ENCODE measurements around the gene ETF1.

The ETF1 gene

GRCh38 chr5:138467711-138468132 is 75.3 kb downstream of the ETF1 start:
- Histone ChIP-seq H3K27me3 (ENCODE audit: control insufficient read depth, insufficient read depth, low read length) (peaks cover 27% of the 10 kb centered on the region), H3K27ac (ENCODE audit: low read depth, low read length) (no peak overlapping the region), H3K4me3 (ENCODE audit: low read depth, low read length) (peak overlapping the region; percentile 85; the same call in 1 of the 2 replicates), H3K36me3 (ENCODE audit: control insufficient read depth, insufficient read depth, low read length) (peaks cover 16% of the 10 kb centered on the region), H3K4me1 (ENCODE audit: control insufficient read depth, insufficient read depth, low read length) (peaks cover 17% of the 10 kb centered on the region), H3K9ac (ENCODE audit: low read length) (no peak overlapping the region), H3K9me3 (ENCODE audit: control insufficient read depth, insufficient read depth, low read depth, low read length) (no peaks in the 10 kb centered on the region)

DNA sequence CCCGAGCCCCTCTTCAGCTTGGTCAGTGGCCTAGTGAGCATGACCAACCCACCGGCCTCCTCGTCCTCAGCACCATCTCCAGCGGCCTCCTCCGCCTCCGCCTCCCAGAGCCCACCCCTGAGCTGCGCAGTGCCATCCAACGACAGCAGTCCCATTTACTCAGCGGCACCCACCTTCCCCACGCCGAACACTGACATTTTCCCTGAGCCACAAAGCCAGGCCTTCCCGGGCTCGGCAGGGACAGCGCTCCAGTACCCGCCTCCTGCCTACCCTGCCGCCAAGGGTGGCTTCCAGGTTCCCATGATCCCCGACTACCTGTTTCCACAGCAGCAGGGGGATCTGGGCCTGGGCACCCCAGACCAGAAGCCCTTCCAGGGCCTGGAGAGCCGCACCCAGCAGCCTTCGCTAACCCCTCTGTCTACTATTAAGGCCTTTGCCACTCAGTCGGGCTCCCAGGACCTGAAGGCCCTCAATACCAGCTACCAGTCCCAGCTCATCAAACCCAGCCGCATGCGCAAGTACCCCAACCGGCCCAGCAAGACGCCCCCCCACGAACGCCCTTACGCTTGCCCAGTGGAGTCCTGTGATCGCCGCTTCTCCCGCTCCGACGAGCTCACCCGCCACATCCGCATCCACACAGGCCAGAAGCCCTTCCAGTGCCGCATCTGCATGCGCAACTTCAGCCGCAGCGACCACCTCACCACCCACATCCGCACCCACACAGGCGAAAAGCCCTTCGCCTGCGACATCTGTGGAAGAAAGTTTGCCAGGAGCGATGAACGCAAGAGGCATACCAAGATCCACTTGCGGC is 75.9 kb downstream of the ETF1 start:
- Histone ChIP-seq H3K4me1 (ENCODE audit: control insufficient read depth, insufficient read depth, low read length) (peaks cover 12% of the 10 kb centered on the region), H3K27me3 (ENCODE audit: control insufficient read depth, insufficient read depth, low read length) (peaks cover 27% of the 10 kb centered on the region), H3K4me3 (ENCODE audit: low read depth, low read length) (peak overlapping the region; percentile 85), H3K9me3 (ENCODE audit: control insufficient read depth, insufficient read depth, low read depth, low read length) (no peaks in the 10 kb centered on the region), H3K36me3 (ENCODE audit: control insufficient read depth, insufficient read depth, low read length) (peaks cover 16% of the 10 kb centered on the region), H3K9ac (ENCODE audit: low read length) (peak overlapping the region; percentile 89), H3K27ac (ENCODE audit: low read depth, low read length) (no peak overlapping the region)

GRCh38 chr5:138466125-138466899 is 76.7 kb downstream of the ETF1 start:
- Histone ChIP-seq H3K4me1 (ENCODE audit: control insufficient read depth, insufficient read depth, low read length) (peaks cover 10% of the 10 kb centered on the region; the same call in 1 of the 2 replicates), H3K9me3 (ENCODE audit: control insufficient read depth, insufficient read depth, low read depth, low read length) (no peaks in the 10 kb centered on the region), H3K27me3 (ENCODE audit: control insufficient read depth, insufficient read depth, low read length) (peaks cover 27% of the 10 kb centered on the region), H3K4me3 (ENCODE audit: low read depth, low read length) (peak overlapping the region; percentile 85), H3K27ac (ENCODE audit: low read depth, low read length) (no peak overlapping the region), H3K9ac (ENCODE audit: low read length) (peak overlapping the region; percentile 89), H3K36me3 (ENCODE audit: control insufficient read depth, insufficient read depth, low read length) (peaks cover 16% of the 10 kb centered on the region)

GRCh38 chr5:138465261-138466124 is 77.5 kb downstream of the ETF1 start, which contains the start of gene EGR1:
TSS of gene EGR1 (plus strand) at chr5:138465479. CDS start at chr5:138465762, 283 bp downstream.
- peak within 1 kb of the TSS; percentile 89 for H3K9ac ChIP-seq (ENCODE audit: low read length)
- peaks cover 10% of the 10 kb centered on the region for H3K4me1 ChIP-seq (ENCODE audit: control insufficient read depth, insufficient read depth, low read length)
- peaks cover 27% of the 10 kb centered on the region for H3K27me3 ChIP-seq (ENCODE audit: control insufficient read depth, insufficient read depth, low read length)
- H3K9me3 ChIP-seq (ENCODE audit: control insufficient read depth, insufficient read depth, low read depth, low read length): no peaks in the 10 kb centered on the region
- peaks cover 16% of the 10 kb centered on the region for H3K36me3 ChIP-seq (ENCODE audit: control insufficient read depth, insufficient read depth, low read length)
- H3K4me3 ChIP-seq (ENCODE audit: low read depth, low read length): peak within 1 kb of the TSS; percentile 85
- peak within 1 kb of the TSS; percentile 97 for H3K27ac ChIP-seq (ENCODE audit: low read depth, low read length)

GRCh38 chr5:138464388-138465260 is 78.4 kb downstream of the ETF1 start:
- Histone ChIP-seq H3K27me3 (ENCODE audit: control insufficient read depth, insufficient read depth, low read length) (peaks cover 27% of the 10 kb centered on the region), H3K4me1 (ENCODE audit: control insufficient read depth, insufficient read depth, low read length) (peaks cover 13% of the 10 kb centered on the region), H3K4me3 (ENCODE audit: low read depth, low read length) (peak overlapping the region; percentile 85), H3K27ac (ENCODE audit: low read depth, low read length) (peak overlapping the region; percentile 97), H3K9ac (ENCODE audit: low read length) (peak overlapping the region; percentile 89), H3K9me3 (ENCODE audit: control insufficient read depth, insufficient read depth, low read depth, low read length) (no peaks in the 10 kb centered on the region), H3K36me3 (ENCODE audit: control insufficient read depth, insufficient read depth, low read length) (peaks cover 16% of the 10 kb centered on the region)

DNA sequence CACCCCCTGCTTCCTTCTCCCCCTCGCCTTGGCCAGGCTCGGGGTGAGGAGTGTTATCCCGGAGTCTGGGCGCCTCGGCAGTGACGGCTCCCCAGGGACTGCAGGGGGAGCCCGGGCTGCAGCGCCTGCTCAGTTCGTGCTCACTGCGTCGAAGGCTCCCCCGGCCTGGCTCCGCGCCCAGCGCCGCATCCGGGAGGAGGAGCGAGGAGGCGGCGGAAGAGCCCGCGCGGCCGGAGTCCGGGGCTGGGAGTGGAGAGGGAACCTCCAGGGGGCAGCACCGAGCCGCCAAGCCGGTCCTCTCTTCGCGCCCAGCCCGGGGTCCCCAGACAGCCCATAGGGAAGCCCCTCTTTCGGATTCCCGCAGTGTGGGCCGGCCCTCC is 79.0 kb downstream of the ETF1 start:
- Histone ChIP-seq H3K36me3 (ENCODE audit: control insufficient read depth, insufficient read depth, low read length) (peaks cover 16% of the 10 kb centered on the region), H3K9me3 (ENCODE audit: control insufficient read depth, insufficient read depth, low read depth, low read length) (no peaks in the 10 kb centered on the region), H3K27me3 (ENCODE audit: control insufficient read depth, insufficient read depth, low read length) (peaks cover 27% of the 10 kb centered on the region), H3K4me3 (ENCODE audit: low read depth, low read length) (peak overlapping the region; percentile 85), H3K4me1 (ENCODE audit: control insufficient read depth, insufficient read depth, low read length) (peaks cover 13% of the 10 kb centered on the region), H3K9ac (ENCODE audit: low read length) (peak overlapping the region; percentile 89), H3K27ac (ENCODE audit: low read depth, low read length) (peak overlapping the region; percentile 97)

- peaks cover 16% of the 10 kb centered on the region for H3K4me1 ChIP-seq (ENCODE audit: control insufficient read depth, insufficient read depth, low read length)
- peak overlapping the region; percentile 69 for H3K27ac ChIP-seq (ENCODE audit: low read depth, low read length)
- H3K36me3 ChIP-seq (ENCODE audit: control insufficient read depth, insufficient read depth, low read length): peaks cover 16% of the 10 kb centered on the region
- H3K4me3 ChIP-seq (ENCODE audit: low read depth, low read length): peak overlapping the region; percentile 85
- peak overlapping the region; percentile 89 for H3K9ac ChIP-seq (ENCODE audit: low read length)
- no peaks in the 10 kb centered on the region for H3K9me3 ChIP-seq (ENCODE audit: control insufficient read depth, insufficient read depth, low read depth, low read length)
- H3K27me3 ChIP-seq (ENCODE audit: control insufficient read depth, insufficient read depth, low read length): peaks cover 27% of the 10 kb centered on the region
Measured at GRCh38 chr5:138463419-138464007, 79.5 kb downstream of the ETF1 start.

DNA sequence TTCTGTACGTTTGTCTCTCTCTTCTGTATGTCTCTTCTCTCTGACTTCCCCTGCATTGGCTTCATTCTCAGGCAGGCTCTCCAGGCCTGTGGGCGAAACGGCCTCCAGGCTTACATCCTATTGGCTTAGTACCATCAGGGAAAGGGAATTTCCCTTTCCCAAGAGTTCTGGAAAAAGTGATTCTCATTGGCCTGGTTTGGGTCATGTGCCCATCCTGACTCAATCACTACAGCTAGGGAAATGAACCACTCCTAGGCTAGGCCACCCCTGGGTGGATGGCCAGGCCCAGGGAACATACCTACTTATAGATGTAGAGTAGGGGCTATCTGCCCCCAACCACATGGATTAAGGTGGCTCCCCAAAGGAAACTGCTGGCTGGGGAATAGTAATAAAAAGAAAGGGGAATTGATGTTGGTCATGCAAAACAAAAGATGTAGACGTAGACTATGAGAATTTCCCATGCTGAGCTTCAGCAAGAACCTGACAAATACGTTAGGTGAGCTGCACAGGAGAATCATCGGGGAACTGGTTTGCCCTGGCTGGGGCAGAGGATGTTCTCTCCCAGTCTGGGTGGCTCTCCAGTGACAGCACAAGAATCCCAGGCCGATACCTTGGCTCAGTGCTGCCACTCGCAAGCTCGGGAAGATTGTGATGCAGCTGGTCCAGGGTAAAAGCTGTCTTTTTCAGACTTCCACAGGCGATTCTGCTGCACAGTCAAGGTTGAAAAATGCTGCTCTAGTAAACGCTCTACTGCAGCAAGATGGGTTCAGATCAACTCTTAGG is 81.5 kb downstream of the ETF1 start:
- no peak overlapping the region for H3K27ac ChIP-seq (ENCODE audit: low read depth, low read length)
- H3K9me3 ChIP-seq (ENCODE audit: control insufficient read depth, insufficient read depth, low read depth, low read length): no peaks in the 10 kb centered on the region

DNA sequence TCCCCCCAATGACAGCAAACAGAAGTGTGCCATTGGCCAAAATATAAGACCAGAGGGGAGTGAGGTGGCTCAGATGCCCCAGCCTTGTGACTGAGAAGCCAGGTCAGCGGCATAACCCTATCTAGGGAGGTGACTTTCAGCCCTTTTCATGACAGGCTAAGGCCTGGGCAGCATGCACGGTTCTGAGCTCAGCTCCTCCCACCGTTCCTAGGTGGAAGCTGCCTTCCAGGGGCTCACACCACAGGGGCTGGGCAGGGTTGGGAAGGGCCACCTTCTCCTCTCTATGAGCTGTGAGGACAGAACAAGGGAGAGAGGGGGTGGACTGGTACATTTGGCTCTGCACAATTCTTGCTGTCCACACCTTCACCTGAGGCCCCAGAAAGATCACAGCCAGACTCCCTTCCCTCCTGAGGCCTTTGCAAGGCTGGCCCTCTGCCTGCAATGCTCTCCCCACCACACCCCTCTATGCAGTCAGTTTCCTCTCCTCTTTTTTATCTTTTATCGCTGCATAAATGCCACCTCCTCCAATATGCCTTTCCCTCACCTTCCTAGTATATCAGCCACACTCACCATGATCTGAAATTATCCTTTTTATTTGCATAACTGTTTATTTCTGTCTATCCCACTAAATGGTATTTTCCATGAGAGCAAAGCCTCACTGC is 82.9 kb downstream of the ETF1 start:
- H3K4me1 ChIP-seq (ENCODE audit: control insufficient read depth, insufficient read depth, low read length): peaks cover 15% of the 10 kb centered on the region
- H3K9ac ChIP-seq (ENCODE audit: low read length): no peak overlapping the region

More for the DNA sequence above, 81.5 kb downstream of the ETF1 start:
- peaks cover 10% of the 10 kb centered on the region for H3K27me3 ChIP-seq (ENCODE audit: control insufficient read depth, insufficient read depth, low read length)
- peaks cover 13% of the 10 kb centered on the region for H3K4me1 ChIP-seq (ENCODE audit: control insufficient read depth, insufficient read depth, low read length)
- no peak overlapping the region for H3K4me3 ChIP-seq (ENCODE audit: low read depth, low read length)
- H3K36me3 ChIP-seq (ENCODE audit: control insufficient read depth, insufficient read depth, low read length): no peaks in the 10 kb centered on the region
- no peak overlapping the region for H3K9ac ChIP-seq (ENCODE audit: low read length)

More for the DNA sequence above, 82.9 kb downstream of the ETF1 start:
- Histone ChIP-seq H3K27ac (ENCODE audit: low read depth, low read length) (no peak overlapping the region), H3K36me3 (ENCODE audit: control insufficient read depth, insufficient read depth, low read length) (no peaks in the 10 kb centered on the region), H3K9me3 (ENCODE audit: control insufficient read depth, insufficient read depth, low read depth, low read length) (no peaks in the 10 kb centered on the region), H3K27me3 (ENCODE audit: control insufficient read depth, insufficient read depth, low read length) (no peaks in the 10 kb centered on the region), H3K4me3 (ENCODE audit: low read depth, low read length) (no peak overlapping the region)
